Measurements from ENCODE around the gene FAM50A. TPM values are rescaled to one million over a fixed set of nuclear protein-coding genes. Genes with fewer than 3 reads are reported as not detected.

FAM50A gene
- total and polyA plus RNA-seq, 2 of the 4 experiments (the other 2 are of a cell fraction), result 46.4 to 119 TPM

DNA sequence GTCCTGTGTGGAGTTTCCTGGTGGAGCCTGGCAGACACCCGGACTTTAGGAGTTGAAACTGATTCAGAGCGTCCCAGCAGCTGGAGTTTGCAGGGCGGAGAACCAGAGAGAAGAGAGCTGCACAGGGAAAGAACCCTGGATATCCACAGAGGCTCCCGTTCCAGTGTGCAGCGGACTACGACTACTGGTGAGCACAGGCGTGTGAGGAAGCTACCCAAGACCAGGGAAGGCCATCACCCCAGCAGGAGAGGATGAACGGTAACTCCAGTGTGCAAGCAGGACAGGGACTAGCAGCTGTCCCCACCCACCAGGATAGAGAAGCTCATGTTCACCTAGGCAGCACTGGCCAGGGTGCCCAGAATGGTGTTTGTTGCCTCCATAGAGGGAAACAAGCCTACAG, 32.9 kb downstream of the FAM50A start:
- Histone ChIP-seq H3K23ac (ENCODE audit: low read depth, low read length) (no peak overlapping the region), H2AK5ac (ENCODE audit: low read depth, low read length) (no peak overlapping the region), H4K20me1 (ENCODE audit: insufficient read depth, low read length) (no peaks in the 10 kb centered on the region; the same call in 1 of the 2 replicates), H3K27me3 (ENCODE audit: control insufficient read depth, insufficient read depth, low read length) (no peaks in the 10 kb centered on the region), H2BK120ac (ENCODE audit: low read depth, low read length) (no peak overlapping the region), H2AFZ (replicated peaks; ENCODE audit: low read length, poor library complexity) (no peak overlapping the region), H3K9me1 (ENCODE audit: insufficient read depth, low read length) (no peaks in the 10 kb centered on the region), H4K5ac (ENCODE audit: low read depth, low read length) (no peak overlapping the region), H3K4ac (ENCODE audit: low read depth, low read length) (no peak overlapping the region), H2BK15ac (ENCODE audit: low read depth, low read length) (no peak overlapping the region), H3K79me1 (ENCODE audit: low read depth in 1 of 2, low read length in 2 of 2) (no peaks in the 10 kb centered on the region; a peak in 1 of 4 replicates), H3K4me3 (ENCODE audit: insufficient read depth, low read depth, low read length) (no peak overlapping the region), H3K56ac (ENCODE audit: extremely low read depth, insufficient read depth, low read length) (no peak overlapping the region), H3K36me3 (ENCODE audit: control insufficient read depth, insufficient read depth, low read length) (peaks cover 13% of the 10 kb centered on the region), H4K91ac (ENCODE audit: insufficient read depth, low read depth, low read length) (no peak overlapping the region), H3K9ac (ENCODE audit: low read depth, low read length) (no peak overlapping the region), H2BK20ac (ENCODE audit: low read depth, low read length) (no peak overlapping the region), H2AK9ac (replicated peaks; ENCODE audit: low read depth, low read length, poor library complexity) (no peak overlapping the region), H3K4me1 (ENCODE audit: control insufficient read depth, insufficient read depth, low read length) (no peaks in the 10 kb centered on the region), H3K27ac (ENCODE audit: insufficient read depth, low read length) (no peak overlapping the region), H3K9me3 (ENCODE audit: control insufficient read depth, insufficient read depth, low read length) (peaks cover 2% of the 10 kb centered on the region; the same call in 1 of the 2 replicates), H3K18ac (ENCODE audit: low read depth, low read length) (no peak overlapping the region), H3K4me2 (ENCODE audit: low read depth, low read length) (no peak overlapping the region), H4K8ac (ENCODE audit: low read depth in 2 of 2, low read length in 2 of 2) (no peak overlapping the region), H3K14ac (replicated peaks; ENCODE audit: low read depth, low read length) (no peak overlapping the region), H2BK5ac (ENCODE audit: low read depth, low read length, poor library complexity, severe bottlenecking) (no peak overlapping the region)
- ChIA-PET CTCF (no interaction called here), POLR2A (ENCODE audit: unreplicated experiment) (interaction anchor here (0.7 to 0.8 kb wide), 2 partner anchors 12 to 146 kb away, joined by 3 to 7 read pairs; no protein-coding TSS in a partner anchor)
- dilution Hi-C loops (cut with HindIII; ENCODE audit: low sequenced_read_pairs, unreplicated experiment) (no loop called here), intact Hi-C loops (cut with micrococcal nuclease) (no loop called here), in situ Hi-C loops (cut with MboI; ENCODE audit: low sequenced_read_pairs) (no loop called here)
- no TSS peak for BruUV-seq (replicated peaks)
- ATAC-seq (ENCODE audit: low read depth) (no peak), DNase-seq (no peak)
- 77% methylated on average over 3 of the region's 8 CpGs; no CpG with 5 or more reads in 1 of the 2 experiments for WGBS, 2 experiments (ENCODE audit: extremely low coverage in 2 of 2, insufficient read length in 1 of 2)
- no peak for TF ChIP-seq FOS (IDR thresholded peaks at IDR 0.05; ENCODE audit: low read depth, low read length)
- TF ChIP-seq CHD1 (IDR thresholded peaks at IDR 0.05; ENCODE audit: low read depth, low read length), result no peak
- TF ChIP-seq MXI1 (IDR thresholded peaks at IDR 0.05; ENCODE audit: borderline replicate concordance, low read depth, low read length), result no peak
- no peak for TF ChIP-seq RCOR1 (IDR thresholded peaks at IDR 0.05; ENCODE audit: insufficient replicate concordance, low read length)
- no peak for TF ChIP-seq RFX5 (IDR thresholded peaks at IDR 0.05; ENCODE audit: low read depth, low read length)
- TF ChIP-seq MAZ (IDR thresholded peaks at IDR 0.05; ENCODE audit: borderline replicate concordance, low read depth, low read length), result no peak
- TF ChIP-seq BHLHE40 (IDR thresholded peaks at IDR 0.05; ENCODE audit: low read depth, low read length), result no peak
- no peak for TF ChIP-seq MAFK (IDR thresholded peaks at IDR 0.05; ENCODE audit: low read depth, low read length)
- TF ChIP-seq RAD21 (IDR thresholded peaks at IDR 0.05; ENCODE audit: low read length), result no peak
- TF ChIP-seq, protein P1, sequence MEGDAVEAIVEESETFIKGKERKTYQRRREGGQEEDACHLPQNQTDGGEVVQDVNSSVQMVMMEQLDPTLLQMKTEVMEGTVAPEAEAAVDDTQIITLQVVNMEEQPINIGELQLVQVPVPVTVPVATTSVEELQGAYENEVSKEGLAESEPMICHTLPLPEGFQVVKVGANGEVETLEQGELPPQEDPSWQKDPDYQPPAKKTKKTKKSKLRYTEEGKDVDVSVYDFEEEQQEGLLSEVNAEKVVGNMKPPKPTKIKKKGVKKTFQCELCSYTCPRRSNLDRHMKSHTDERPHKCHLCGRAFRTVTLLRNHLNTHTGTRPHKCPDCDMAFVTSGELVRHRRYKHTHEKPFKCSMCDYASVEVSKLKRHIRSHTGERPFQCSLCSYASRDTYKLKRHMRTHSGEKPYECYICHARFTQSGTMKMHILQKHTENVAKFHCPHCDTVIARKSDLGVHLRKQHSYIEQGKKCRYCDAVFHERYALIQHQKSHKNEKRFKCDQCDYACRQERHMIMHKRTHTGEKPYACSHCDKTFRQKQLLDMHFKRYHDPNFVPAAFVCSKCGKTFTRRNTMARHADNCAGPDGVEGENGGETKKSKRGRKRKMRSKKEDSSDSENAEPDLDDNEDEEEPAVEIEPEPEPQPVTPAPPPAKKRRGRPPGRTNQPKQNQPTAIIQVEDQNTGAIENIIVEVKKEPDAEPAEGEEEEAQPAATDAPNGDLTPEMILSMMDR (conservative IDR thresholded peaks at IDR 0.05; ENCODE audit: low read depth, low read length), result no peak
- no peak for TF ChIP-seq CEBPB (IDR thresholded peaks at IDR 0.05; ENCODE audit: low read depth, low read length)
- TF ChIP-seq POLR2A (IDR thresholded peaks at IDR 0.05; ENCODE audit: low read depth, low read length), result no peak
- no peak for TF ChIP-seq NFE2L2 (IDR thresholded peaks at IDR 0.05; ENCODE audit: low read depth, low read length)
- TF ChIP-seq ELK1 (IDR thresholded peaks at IDR 0.05; ENCODE audit: borderline replicate concordance, low read depth, low read length), result no peak
